Ishikawa (cell line): Measurements from ENCODE around the gene PTPRM.

Source experiments
- CEBPB ChIP-seq: IDR thresholded peaks from 2 replicates; pipeline ENCODE4 v1.6.1; 2012
- EGR1 ChIP-seq: IDR thresholded peaks from 2 replicates; pipeline ENCODE4 v1.6.1; 2012
- EP300 ChIP-seq: IDR thresholded peaks from 2 replicates; pipeline ENCODE4 v1.6.1; 2012; ENCODE audit warnings: borderline replicate concordance
- FOXM1 ChIP-seq: IDR thresholded peaks from 2 replicates; pipeline ENCODE4 v1.6.1; 2012; ENCODE audit warnings: low read depth, borderline replicate concordance
- NFIC ChIP-seq: IDR thresholded peaks from 2 replicates; pipeline ENCODE4 v1.6.1; 2012
- RAD21 ChIP-seq: IDR thresholded peaks from 2 replicates; pipeline ENCODE4 v1.6.1; 2012; ENCODE audit warnings: low read depth
- TEAD4 ChIP-seq: IDR thresholded peaks from 2 replicates; pipeline ENCODE4 v1.6.1; 2012
- ZBTB7A ChIP-seq: IDR thresholded peaks from 2 replicates; pipeline ENCODE4 v1.6.1; 2012; ENCODE audit warnings: low read depth
- TF ChIP-seq, protein P1 (sequence below): IDR thresholded peaks from 2 replicates; pipeline ENCODE4 v1.6.1; 2012
- TF ChIP-seq, protein P2 (sequence below): IDR thresholded peaks from 2 replicates; pipeline ENCODE4 v1.6.1; 2012; ENCODE audit warnings: low read depth, mild to moderate bottlenecking

DNA sequence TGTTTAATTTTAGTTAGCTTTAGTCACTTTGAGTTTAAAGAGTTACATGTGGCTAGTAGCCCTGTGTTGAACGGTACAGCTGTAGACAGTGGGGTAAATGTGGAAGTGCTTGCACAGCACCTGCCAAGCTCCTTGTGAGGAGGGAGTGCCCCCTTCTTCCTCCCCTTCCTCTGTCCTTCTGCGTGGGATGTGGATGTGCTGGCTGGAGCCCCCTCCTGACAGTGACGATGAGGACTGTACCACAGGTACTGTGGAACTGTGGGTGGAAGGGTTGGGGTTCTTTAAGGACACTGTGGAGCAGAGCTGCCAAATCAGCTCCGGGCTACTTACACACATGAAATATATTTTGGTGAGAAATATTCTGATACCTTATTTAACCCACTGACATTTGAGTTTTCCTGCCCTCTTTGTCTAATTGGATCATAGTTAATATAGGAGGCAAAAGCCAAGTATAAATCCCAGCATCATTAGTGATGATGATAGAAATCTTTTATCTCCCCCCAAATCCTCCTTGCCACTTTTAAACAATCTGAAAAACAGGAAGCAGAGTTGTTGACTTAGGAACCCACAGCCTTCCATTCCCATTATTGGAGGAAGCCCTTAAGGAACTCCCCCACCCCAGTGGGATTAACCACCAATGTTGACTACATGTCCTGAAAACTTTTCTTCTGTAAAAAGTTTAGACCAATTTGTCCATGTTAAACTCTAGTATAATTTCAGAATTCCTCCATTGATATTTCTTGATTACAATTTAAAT lies 181.3 kb downstream of the PTPRM start:
- TF ChIP-seq EP300: no peak
- TF ChIP-seq ZBTB7A: no peak
- TF ChIP-seq TEAD4: no peak
- TF ChIP-seq FOXM1: no peak
- no peak for TF ChIP-seq CEBPB
- TF ChIP-seq RAD21: no peak
- TF ChIP-seq, protein P1, sequence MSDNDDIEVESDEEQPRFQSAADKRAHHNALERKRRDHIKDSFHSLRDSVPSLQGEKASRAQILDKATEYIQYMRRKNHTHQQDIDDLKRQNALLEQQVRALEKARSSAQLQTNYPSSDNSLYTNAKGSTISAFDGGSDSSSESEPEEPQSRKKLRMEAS: no peak
- TF ChIP-seq EGR1: no peak
- TF ChIP-seq, protein P2, sequence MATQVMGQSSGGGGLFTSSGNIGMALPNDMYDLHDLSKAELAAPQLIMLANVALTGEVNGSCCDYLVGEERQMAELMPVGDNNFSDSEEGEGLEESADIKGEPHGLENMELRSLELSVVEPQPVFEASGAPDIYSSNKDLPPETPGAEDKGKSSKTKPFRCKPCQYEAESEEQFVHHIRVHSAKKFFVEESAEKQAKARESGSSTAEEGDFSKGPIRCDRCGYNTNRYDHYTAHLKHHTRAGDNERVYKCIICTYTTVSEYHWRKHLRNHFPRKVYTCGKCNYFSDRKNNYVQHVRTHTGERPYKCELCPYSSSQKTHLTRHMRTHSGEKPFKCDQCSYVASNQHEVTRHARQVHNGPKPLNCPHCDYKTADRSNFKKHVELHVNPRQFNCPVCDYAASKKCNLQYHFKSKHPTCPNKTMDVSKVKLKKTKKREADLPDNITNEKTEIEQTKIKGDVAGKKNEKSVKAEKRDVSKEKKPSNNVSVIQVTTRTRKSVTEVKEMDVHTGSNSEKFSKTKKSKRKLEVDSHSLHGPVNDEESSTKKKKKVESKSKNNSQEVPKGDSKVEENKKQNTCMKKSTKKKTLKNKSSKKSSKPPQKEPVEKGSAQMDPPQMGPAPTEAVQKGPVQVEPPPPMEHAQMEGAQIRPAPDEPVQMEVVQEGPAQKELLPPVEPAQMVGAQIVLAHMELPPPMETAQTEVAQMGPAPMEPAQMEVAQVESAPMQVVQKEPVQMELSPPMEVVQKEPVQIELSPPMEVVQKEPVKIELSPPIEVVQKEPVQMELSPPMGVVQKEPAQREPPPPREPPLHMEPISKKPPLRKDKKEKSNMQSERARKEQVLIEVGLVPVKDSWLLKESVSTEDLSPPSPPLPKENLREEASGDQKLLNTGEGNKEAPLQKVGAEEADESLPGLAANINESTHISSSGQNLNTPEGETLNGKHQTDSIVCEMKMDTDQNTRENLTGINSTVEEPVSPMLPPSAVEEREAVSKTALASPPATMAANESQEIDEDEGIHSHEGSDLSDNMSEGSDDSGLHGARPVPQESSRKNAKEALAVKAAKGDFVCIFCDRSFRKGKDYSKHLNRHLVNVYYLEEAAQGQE: no peak
- no peak for TF ChIP-seq NFIC
